ENCODE data around the gene RER1.

DNA sequence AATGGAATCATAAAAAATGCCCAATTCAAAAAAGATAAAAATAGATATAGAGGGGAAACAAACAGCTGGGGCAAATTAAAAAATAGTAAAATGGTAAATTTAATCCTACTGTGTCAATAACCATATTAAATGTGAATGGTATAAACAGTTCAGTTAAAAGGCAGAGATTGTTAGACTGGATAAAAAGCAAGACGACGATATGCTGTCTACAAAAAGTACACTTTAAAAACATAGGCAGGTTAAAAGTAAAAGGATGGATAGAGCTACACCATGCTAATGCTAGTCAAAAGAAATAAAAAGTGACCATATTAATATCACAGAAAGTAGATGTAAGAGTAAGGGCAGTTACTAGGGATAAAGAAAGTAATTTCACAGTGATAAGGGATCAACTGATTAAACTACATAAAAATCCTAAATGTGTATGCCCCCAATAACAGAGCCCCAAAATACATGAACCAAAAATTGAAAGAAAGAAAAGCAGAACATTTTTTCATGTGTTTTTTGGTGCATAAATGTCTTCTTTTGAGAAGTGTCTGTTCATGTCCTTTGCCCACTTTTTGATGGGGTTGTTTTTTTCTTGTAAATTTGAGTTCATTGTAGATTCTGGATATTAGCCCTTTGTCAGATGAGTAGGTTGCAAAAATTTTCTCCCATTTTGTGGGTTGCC, 27.7 kb upstream of the RER1 start:
- TF ChIP-seq POLR2A (IDR thresholded peaks at IDR 0.05) = no peak
- TF ChIP-seq, protein P1, sequence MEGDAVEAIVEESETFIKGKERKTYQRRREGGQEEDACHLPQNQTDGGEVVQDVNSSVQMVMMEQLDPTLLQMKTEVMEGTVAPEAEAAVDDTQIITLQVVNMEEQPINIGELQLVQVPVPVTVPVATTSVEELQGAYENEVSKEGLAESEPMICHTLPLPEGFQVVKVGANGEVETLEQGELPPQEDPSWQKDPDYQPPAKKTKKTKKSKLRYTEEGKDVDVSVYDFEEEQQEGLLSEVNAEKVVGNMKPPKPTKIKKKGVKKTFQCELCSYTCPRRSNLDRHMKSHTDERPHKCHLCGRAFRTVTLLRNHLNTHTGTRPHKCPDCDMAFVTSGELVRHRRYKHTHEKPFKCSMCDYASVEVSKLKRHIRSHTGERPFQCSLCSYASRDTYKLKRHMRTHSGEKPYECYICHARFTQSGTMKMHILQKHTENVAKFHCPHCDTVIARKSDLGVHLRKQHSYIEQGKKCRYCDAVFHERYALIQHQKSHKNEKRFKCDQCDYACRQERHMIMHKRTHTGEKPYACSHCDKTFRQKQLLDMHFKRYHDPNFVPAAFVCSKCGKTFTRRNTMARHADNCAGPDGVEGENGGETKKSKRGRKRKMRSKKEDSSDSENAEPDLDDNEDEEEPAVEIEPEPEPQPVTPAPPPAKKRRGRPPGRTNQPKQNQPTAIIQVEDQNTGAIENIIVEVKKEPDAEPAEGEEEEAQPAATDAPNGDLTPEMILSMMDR (IDR thresholded peaks at IDR 0.05) = no peak
